AG08395 (cell line): ENCODE results near the gene FMNL2.

Experiments used
- DNase-seq: peaks from one replicate; pipeline ENCODE4 v3.0.0; 2012; ENCODE audit warnings: mixed read lengths, low spot score

The FMNL2 gene

GRCh38 chr2:152617456-152618192 lies 282.6 kb downstream of the FMNL2 start:
- DNase-seq, result no peak

GRCh38 chr2:152618193-152618564 lies 283.2 kb downstream of the FMNL2 start:
- no peak for DNase-seq

- DNase-seq, result no peak
These were observed 285.2 kb downstream of the FMNL2 start for GRCh38 chr2:152620208-152620607.

GRCh38 chr2:152620985-152621384 lies 286.0 kb downstream of the FMNL2 start:
- no peak for DNase-seq

- no peak for DNase-seq
These were observed 287.2 kb downstream of the FMNL2 start for GRCh38 chr2:152622219-152622618.

- DNase-seq, result no peak
These were observed 288.2 kb downstream of the FMNL2 start for GRCh38 chr2:152623076-152623740.

GRCh38 chr2:152623775-152624174 lies 288.8 kb downstream of the FMNL2 start:
- DNase-seq, result no peak

- DNase-seq, result no peak
These were observed 289.8 kb downstream of the FMNL2 start for GRCh38 chr2:152624805-152625204.

GRCh38 chr2:152626911-152627339 lies 292.0 kb downstream of the FMNL2 start:
- no peak for DNase-seq

GRCh38 chr2:152627351-152627957 lies 292.5 kb downstream of the FMNL2 start:
- peak; percentile 48 for DNase-seq

- no peak for DNase-seq
These were observed 294.2 kb downstream of the FMNL2 start for GRCh38 chr2:152629202-152629601.

GRCh38 chr2:152630466-152630865 lies 295.5 kb downstream of the FMNL2 start:
- DNase-seq, result no peak

GRCh38 chr2:152632736-152633135 lies 297.8 kb downstream of the FMNL2 start:
- no peak for DNase-seq

GRCh38 chr2:152635635-152636298 lies 300.8 kb downstream of the FMNL2 start:
- peak; percentile 73 for DNase-seq

GRCh38 chr2:152637251-152637650 lies 302.3 kb downstream of the FMNL2 start:
- DNase-seq, result no peak

- no peak for DNase-seq
These were observed 303.1 kb downstream of the FMNL2 start for GRCh38 chr2:152638056-152638455.

GRCh38 chr2:152638590-152638989 lies 303.6 kb downstream of the FMNL2 start:
- no peak for DNase-seq

GRCh38 chr2:152644189-152644873 lies 309.4 kb downstream of the FMNL2 start:
- DNase-seq, result no peak

- DNase-seq, result no peak
These were observed 311.3 kb downstream of the FMNL2 start for GRCh38 chr2:152646264-152646663.

GRCh38 chr2:152646775-152647174 lies 311.8 kb downstream of the FMNL2 start:
- peak; percentile 89 for DNase-seq

- DNase-seq, result peak; percentile 40
These were observed 312.6 kb downstream of the FMNL2 start for GRCh38 chr2:152647552-152647951.

GRCh38 chr2:152648336-152648735 lies 313.4 kb downstream of the FMNL2 start:
- DNase-seq, result peak; percentile 14
